Hepatocyte (in vitro differentiated cells): ENCODE results near the gene DEPDC5.

Source experiments
- EZH2 ChIP-seq: fragments of 200-600 bp; sonication (generic); IDR thresholded peaks from 2 replicates; pipeline ENCODE4 v1.6.1; 2016; ENCODE audit warnings: antibody characterized with exemption, mild to moderate bottlenecking, borderline replicate concordance
- TF ChIP-seq, protein P1 (sequence below): fragments of 200-600 bp; sonication (generic); IDR thresholded peaks from 2 replicates; pipeline ENCODE4 v1.5.1; 2016; ENCODE audit warnings: antibody characterized with exemption, mild to moderate bottlenecking; ENCODE audit not compliant: poor library complexity

DNA sequence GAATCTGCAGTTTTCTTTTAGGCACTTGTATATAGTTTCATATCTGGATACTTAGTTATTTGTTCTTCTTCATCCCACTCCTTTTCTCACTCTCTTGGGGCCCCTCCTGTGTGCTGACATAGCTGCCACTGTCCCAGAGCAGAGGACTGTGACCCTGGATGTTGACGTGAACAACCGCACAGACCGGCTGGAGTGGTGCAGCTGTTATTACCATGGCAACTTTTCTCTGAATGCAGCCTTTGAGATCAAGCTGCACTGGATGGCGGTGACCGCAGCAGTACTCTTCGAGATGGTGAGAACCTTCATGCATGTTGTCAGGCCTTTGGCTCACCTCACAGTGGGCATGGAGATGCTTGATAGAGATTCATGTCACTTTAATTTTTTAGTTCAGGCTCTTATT lies 139.6 kb downstream of the DEPDC5 start:
- TF ChIP-seq EZH2, result no peak
- TF ChIP-seq, protein P1, sequence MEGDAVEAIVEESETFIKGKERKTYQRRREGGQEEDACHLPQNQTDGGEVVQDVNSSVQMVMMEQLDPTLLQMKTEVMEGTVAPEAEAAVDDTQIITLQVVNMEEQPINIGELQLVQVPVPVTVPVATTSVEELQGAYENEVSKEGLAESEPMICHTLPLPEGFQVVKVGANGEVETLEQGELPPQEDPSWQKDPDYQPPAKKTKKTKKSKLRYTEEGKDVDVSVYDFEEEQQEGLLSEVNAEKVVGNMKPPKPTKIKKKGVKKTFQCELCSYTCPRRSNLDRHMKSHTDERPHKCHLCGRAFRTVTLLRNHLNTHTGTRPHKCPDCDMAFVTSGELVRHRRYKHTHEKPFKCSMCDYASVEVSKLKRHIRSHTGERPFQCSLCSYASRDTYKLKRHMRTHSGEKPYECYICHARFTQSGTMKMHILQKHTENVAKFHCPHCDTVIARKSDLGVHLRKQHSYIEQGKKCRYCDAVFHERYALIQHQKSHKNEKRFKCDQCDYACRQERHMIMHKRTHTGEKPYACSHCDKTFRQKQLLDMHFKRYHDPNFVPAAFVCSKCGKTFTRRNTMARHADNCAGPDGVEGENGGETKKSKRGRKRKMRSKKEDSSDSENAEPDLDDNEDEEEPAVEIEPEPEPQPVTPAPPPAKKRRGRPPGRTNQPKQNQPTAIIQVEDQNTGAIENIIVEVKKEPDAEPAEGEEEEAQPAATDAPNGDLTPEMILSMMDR, result no peak
